ENCODE results near the gene NGLY1. TPM values are rescaled to one million over a fixed set of nuclear protein-coding genes. Genes with fewer than 3 reads are reported as not detected.

NGLY1 gene
- total RNA-seq, 2 experiments from 2014 or later: 64.3 to 65.6 TPM

GRCh38 chr3:25695731-25696420 is 87.4 kb downstream of the NGLY1 start:
- ChIA-PET CTCF (interaction anchor here (0.6 to 1.0 kb wide), 2 partner anchors 58 to 215 kb away, joined by 3 read pairs; no protein-coding TSS in a partner anchor), POLR2A (no interaction called here)
- ATAC-seq (no peak), DNase-seq (no peak)
- Mint-ChIP-seq H3K4me1 (ENCODE audit: low read depth) (no peaks in the 10 kb centered on the region), H3K27me3 (ENCODE audit: low read depth) (peaks cover 12% of the 10 kb centered on the region), H3K36me3 (ENCODE audit: low read depth) (no peaks in the 10 kb centered on the region), H3K4me3 (no peak overlapping the region), H3K9me3 (ENCODE audit: insufficient read depth) (no peaks in the 10 kb centered on the region), H3K27ac (no peak overlapping the region)

- ATAC-seq: no peak
- no peak overlapping the region for H3K4me3 Mint-ChIP-seq
- H3K36me3 Mint-ChIP-seq (ENCODE audit: low read depth): no peaks in the 10 kb centered on the region
- ChIA-PET POLR2A (no interaction called here), CTCF (no interaction called here)
- H3K9me3 Mint-ChIP-seq (ENCODE audit: insufficient read depth): no peaks in the 10 kb centered on the region
- peaks cover 19% of the 10 kb centered on the region for H3K27me3 Mint-ChIP-seq (ENCODE audit: low read depth)
- no peak overlapping the region for H3K27ac Mint-ChIP-seq
- H3K4me1 Mint-ChIP-seq (ENCODE audit: low read depth): no peaks in the 10 kb centered on the region
- DNase-seq: no peak
These were observed 90.0 kb downstream of the NGLY1 start for GRCh38 chr3:25693238-25693637.

GRCh38 chr3:25692341-25692740 is 90.9 kb downstream of the NGLY1 start:
- no peaks in the 10 kb centered on the region for H3K36me3 Mint-ChIP-seq (ENCODE audit: low read depth)
- no peaks in the 10 kb centered on the region for H3K9me3 Mint-ChIP-seq (ENCODE audit: insufficient read depth)
- POLR2A ChIA-PET: no interaction called here
- H3K27ac Mint-ChIP-seq: no peak overlapping the region
- CTCF ChIA-PET: no interaction called here
- H3K4me3 Mint-ChIP-seq: no peak overlapping the region
- DNase-seq (no peak), ATAC-seq (no peak)
- no peaks in the 10 kb centered on the region for H3K4me1 Mint-ChIP-seq (ENCODE audit: low read depth)
- peaks cover 18% of the 10 kb centered on the region for H3K27me3 Mint-ChIP-seq (ENCODE audit: low read depth)

- Mint-ChIP-seq H3K4me3 (no peak overlapping the region), H3K4me1 (ENCODE audit: low read depth) (no peaks in the 10 kb centered on the region), H3K9me3 (ENCODE audit: insufficient read depth) (no peaks in the 10 kb centered on the region), H3K36me3 (ENCODE audit: low read depth) (no peaks in the 10 kb centered on the region), H3K27ac (no peak overlapping the region), H3K27me3 (ENCODE audit: low read depth) (peaks cover 17% of the 10 kb centered on the region)
- no peak for DNase-seq
- ChIA-PET CTCF (interaction anchor here (1.0 to 1.5 kb wide), 2 partner anchors 14 to 42 kb away, joined by 3 to 4 read pairs; no protein-coding TSS in a partner anchor), POLR2A (no interaction called here)
- no peak for ATAC-seq
These were observed 92.3 kb downstream of the NGLY1 start for GRCh38 chr3:25690768-25691533.

GRCh38 chr3:25689226-25689625 is 94.0 kb downstream of the NGLY1 start:
- peaks cover 17% of the 10 kb centered on the region for H3K27me3 Mint-ChIP-seq (ENCODE audit: low read depth)
- DNase-seq (no peak), ATAC-seq (no peak)
- ChIA-PET POLR2A (no interaction called here), CTCF (interaction anchor here (1.2 kb wide), 1 partner anchor 27 kb away, joined by 3 read pairs; no protein-coding TSS in a partner anchor)
- H3K9me3 Mint-ChIP-seq (ENCODE audit: insufficient read depth): no peaks in the 10 kb centered on the region
- H3K27ac Mint-ChIP-seq: no peak overlapping the region
- no peak overlapping the region for H3K4me3 Mint-ChIP-seq
- no peaks in the 10 kb centered on the region for H3K4me1 Mint-ChIP-seq (ENCODE audit: low read depth)
- H3K36me3 Mint-ChIP-seq (ENCODE audit: low read depth): no peaks in the 10 kb centered on the region

- no peak overlapping the region for H3K4me3 Mint-ChIP-seq
These were observed 95.5 kb downstream of the NGLY1 start for GRCh38 chr3:25687742-25688141.

GRCh38 chr3:25686766-25687165 is 96.5 kb downstream of the NGLY1 start:
- ChIA-PET CTCF (no interaction called here), POLR2A (no interaction called here)
- DNase-seq: no peak
- no peaks in the 10 kb centered on the region for H3K36me3 Mint-ChIP-seq (ENCODE audit: low read depth)
- H3K4me3 Mint-ChIP-seq: no peak overlapping the region
- no peaks in the 10 kb centered on the region for H3K4me1 Mint-ChIP-seq (ENCODE audit: low read depth)
- no peaks in the 10 kb centered on the region for H3K9me3 Mint-ChIP-seq (ENCODE audit: insufficient read depth)
- peaks cover 15% of the 10 kb centered on the region for H3K27me3 Mint-ChIP-seq (ENCODE audit: low read depth)
- H3K27ac Mint-ChIP-seq: no peak overlapping the region
- no peak for ATAC-seq

More at GRCh38 chr3:25687742-25688141, 95.5 kb downstream of the NGLY1 start:
- ATAC-seq: no peak
- no peaks in the 10 kb centered on the region for H3K4me1 Mint-ChIP-seq (ENCODE audit: low read depth)
- no peaks in the 10 kb centered on the region for H3K36me3 Mint-ChIP-seq (ENCODE audit: low read depth)
- peaks cover 17% of the 10 kb centered on the region for H3K27me3 Mint-ChIP-seq (ENCODE audit: low read depth)
- ChIA-PET CTCF (no interaction called here), POLR2A (no interaction called here)
- H3K27ac Mint-ChIP-seq: no peak overlapping the region
- no peak for DNase-seq
- no peaks in the 10 kb centered on the region for H3K9me3 Mint-ChIP-seq (ENCODE audit: insufficient read depth)

GRCh38 chr3:25683882-25684281 is 99.4 kb downstream of the NGLY1 start:
- Mint-ChIP-seq H3K27ac (no peak overlapping the region), H3K4me1 (ENCODE audit: low read depth) (no peaks in the 10 kb centered on the region), H3K9me3 (ENCODE audit: insufficient read depth) (no peaks in the 10 kb centered on the region), H3K27me3 (ENCODE audit: low read depth) (peaks cover 6% of the 10 kb centered on the region), H3K4me3 (no peak overlapping the region), H3K36me3 (ENCODE audit: low read depth) (no peaks in the 10 kb centered on the region)
- no peak for DNase-seq
- POLR2A ChIA-PET: no interaction called here
- CTCF ChIA-PET: no interaction called here
- no peak for ATAC-seq

- H3K9me3 Mint-ChIP-seq (ENCODE audit: insufficient read depth): no peaks in the 10 kb centered on the region
- peaks cover 4% of the 10 kb centered on the region for H3K27me3 Mint-ChIP-seq (ENCODE audit: low read depth)
- ChIA-PET POLR2A (no interaction called here), CTCF (no interaction called here)
- no peaks in the 10 kb centered on the region for H3K36me3 Mint-ChIP-seq (ENCODE audit: low read depth)
- H3K4me1 Mint-ChIP-seq (ENCODE audit: low read depth): no peaks in the 10 kb centered on the region
- no peak for DNase-seq
- H3K4me3 Mint-ChIP-seq: no peak overlapping the region
- no peak overlapping the region for H3K27ac Mint-ChIP-seq
- ATAC-seq: no peak
These were observed 99.8 kb downstream of the NGLY1 start for GRCh38 chr3:25683410-25683809.

- Mint-ChIP-seq H3K27ac (no peak overlapping the region), H3K27me3 (ENCODE audit: low read depth) (peaks cover 4% of the 10 kb centered on the region), H3K9me3 (ENCODE audit: insufficient read depth) (no peaks in the 10 kb centered on the region), H3K4me3 (no peak overlapping the region), H3K4me1 (ENCODE audit: low read depth) (no peaks in the 10 kb centered on the region), H3K36me3 (ENCODE audit: low read depth) (no peaks in the 10 kb centered on the region)
- ATAC-seq (no peak), DNase-seq (no peak)
- CTCF ChIA-PET: no interaction called here
- POLR2A ChIA-PET: no interaction called here
These were observed 103.5 kb downstream of the NGLY1 start for GRCh38 chr3:25679642-25680302.

- CTCF ChIA-PET: no interaction called here
- POLR2A ChIA-PET: no interaction called here
- H3K4me1 Mint-ChIP-seq (ENCODE audit: low read depth): no peaks in the 10 kb centered on the region
- H3K4me3 Mint-ChIP-seq: no peak overlapping the region
- DNase-seq (no peak), ATAC-seq (no peak)
- H3K27ac Mint-ChIP-seq: no peak overlapping the region
- no peaks in the 10 kb centered on the region for H3K9me3 Mint-ChIP-seq (ENCODE audit: insufficient read depth)
- no peaks in the 10 kb centered on the region for H3K36me3 Mint-ChIP-seq (ENCODE audit: low read depth)
- H3K27me3 Mint-ChIP-seq (ENCODE audit: low read depth): peaks cover 4% of the 10 kb centered on the region
These were observed 104.1 kb downstream of the NGLY1 start for GRCh38 chr3:25679166-25679565.

- Mint-ChIP-seq H3K4me1 (ENCODE audit: low read depth) (no peaks in the 10 kb centered on the region), H3K27ac (no peak overlapping the region), H3K9me3 (ENCODE audit: insufficient read depth) (no peaks in the 10 kb centered on the region), H3K4me3 (no peak overlapping the region), H3K27me3 (ENCODE audit: low read depth) (peaks cover 4% of the 10 kb centered on the region), H3K36me3 (ENCODE audit: low read depth) (no peaks in the 10 kb centered on the region)
- ChIA-PET POLR2A (interaction anchor here (0.7 kb wide), 1 partner anchor 137 kb away, joined by 3 read pairs; no protein-coding TSS in a partner anchor), CTCF (no interaction called here)
- ATAC-seq (no peak), DNase-seq (no peak)
These were observed 104.7 kb downstream of the NGLY1 start for GRCh38 chr3:25678581-25678980.

All from activated CD8-positive, alpha-beta T cell treated with anti-CD3 and anti-CD28 coated beads, Interleukin-2, amount 10 ng/mL, durations not matched to agents 7 days and 5 days (primary cell).